Inferior parietal cortex (tissue), 1 donor: ENCODE measurements around the gene DNAJC22.
"Not testable (repeated sequence)": the region's sequence is repeated elsewhere in the genome, so short reads cannot be mapped to it uniquely, and the experiment has no call there.

Experiments used
- DNase-seq: peaks from one replicate; pipeline ENCODE4 v3.0.0-alpha.2; 2016; ENCODE audit errors: extremely low spot score

DNAJC22 gene

GRCh38 chr12:49331380-49332222 lies 15.1 kb upstream of the DNAJC22 start:
- peak; percentile 79 for DNase-seq

- no peak for DNase-seq
Measured at GRCh38 chr12:49332441-49332861, 14.2 kb upstream of the DNAJC22 start.

- DNase-seq: no peak
Measured at GRCh38 chr12:49332891-49333371, 13.8 kb upstream of the DNAJC22 start.

GRCh38 chr12:49333778-49334177 lies 12.9 kb upstream of the DNAJC22 start:
- not testable (repeated sequence) for DNase-seq

GRCh38 chr12:49334226-49334625 lies 12.5 kb upstream of the DNAJC22 start:
- DNase-seq: no peak

GRCh38 chr12:49334681-49335080 lies 12.0 kb upstream of the DNAJC22 start:
- no peak for DNase-seq

- DNase-seq: no peak
Measured at GRCh38 chr12:49335118-49335954, 11.4 kb upstream of the DNAJC22 start.

- no peak for DNase-seq
Measured at GRCh38 chr12:49335955-49336644, 10.6 kb upstream of the DNAJC22 start.

GRCh38 chr12:49336645-49337584 lies 9.8 kb upstream of the DNAJC22 start, which contains the start of gene C1QL4:
TSS of gene C1QL4 (minus strand) at chr12:49337188. CDS start at chr12:49336477, 711 bp downstream.
- peak; percentile 57 for DNase-seq

GRCh38 chr12:49338830-49339463 lies 7.7 kb upstream of the DNAJC22 start:
- DNase-seq: no peak

GRCh38 chr12:49339464-49339861 lies 7.2 kb upstream of the DNAJC22 start:
- no peak for DNase-seq

- no peak for DNase-seq
Measured at GRCh38 chr12:49340095-49340870, 6.4 kb upstream of the DNAJC22 start.

- DNase-seq: no peak
Measured at GRCh38 chr12:49340971-49341776, 5.5 kb upstream of the DNAJC22 start.

- no peak for DNase-seq
Measured at GRCh38 chr12:49341777-49342065, 5.0 kb upstream of the DNAJC22 start.

GRCh38 chr12:49342066-49342913 lies 4.4 kb upstream of the DNAJC22 start:
- peak; percentile 70 for DNase-seq

- no peak for DNase-seq
Measured at GRCh38 chr12:49342914-49343731, 3.6 kb upstream of the DNAJC22 start.

GRCh38 chr12:49344486-49345050 lies 2.1 kb upstream of the DNAJC22 start:
- no peak for DNase-seq
